Stimulated activated effector memory CD8-positive, alpha-beta T cell treated with anti-CD3 and anti-CD28 coated beads, Interleukin-12 subunit alpha, Interleukin-12 subunit beta, amount 100 ng/mL, for 72 hours (primary cell): ENCODE measurements around the gene HOXC4.
A peak's percentile ranks its signal among the peaks of the same experiment; 100 is the strongest.

Experiments
- ATAC-seq: fragments of 150-1000 bp; cut with Tn5 transposase; 2 replicates; pipeline ENCODE4 v1.10.0; 2021
- DNase-seq, 2 donors: peaks; one replicate each; pipeline ENCODE4 v3.0.0; 2021 to 2022; ENCODE audit warnings: low spot score in 2 of 2
- H3K27ac Mint-ChIP-seq: one replicate; pipeline ENCODE4 v1.8.0; 2022; ENCODE audit warnings: mild to moderate bottlenecking, mixed read lengths
- H3K36me3 Mint-ChIP-seq: one replicate; pipeline ENCODE4 v1.8.0; 2022; ENCODE audit warnings: mild to moderate bottlenecking, mixed read lengths
- H3K4me1 Mint-ChIP-seq: one replicate; pipeline ENCODE4 v1.8.0; 2022; ENCODE audit warnings: mixed read lengths
- H3K4me3 Mint-ChIP-seq: one replicate; pipeline ENCODE4 v1.8.0; 2022; ENCODE audit warnings: mild to moderate bottlenecking, mixed read lengths
- H3K9me3 Mint-ChIP-seq: one replicate; pipeline ENCODE4 v1.8.0; 2022; ENCODE audit warnings: mixed read lengths

HOXC4 gene

GRCh38 chr12:54011665-54012532 lies 41.7 kb upstream of the HOXC4 start:
- Mint-ChIP-seq H3K4me3 (peak overlapping the region; percentile 13), H3K36me3 (peaks cover 6% of the 10 kb centered on the region), H3K9me3 (no peaks in the 10 kb centered on the region), H3K4me1 (peaks cover 39% of the 10 kb centered on the region), H3K27ac (no peak overlapping the region)
- no peak for ATAC-seq
- no peak for DNase-seq

DNA sequence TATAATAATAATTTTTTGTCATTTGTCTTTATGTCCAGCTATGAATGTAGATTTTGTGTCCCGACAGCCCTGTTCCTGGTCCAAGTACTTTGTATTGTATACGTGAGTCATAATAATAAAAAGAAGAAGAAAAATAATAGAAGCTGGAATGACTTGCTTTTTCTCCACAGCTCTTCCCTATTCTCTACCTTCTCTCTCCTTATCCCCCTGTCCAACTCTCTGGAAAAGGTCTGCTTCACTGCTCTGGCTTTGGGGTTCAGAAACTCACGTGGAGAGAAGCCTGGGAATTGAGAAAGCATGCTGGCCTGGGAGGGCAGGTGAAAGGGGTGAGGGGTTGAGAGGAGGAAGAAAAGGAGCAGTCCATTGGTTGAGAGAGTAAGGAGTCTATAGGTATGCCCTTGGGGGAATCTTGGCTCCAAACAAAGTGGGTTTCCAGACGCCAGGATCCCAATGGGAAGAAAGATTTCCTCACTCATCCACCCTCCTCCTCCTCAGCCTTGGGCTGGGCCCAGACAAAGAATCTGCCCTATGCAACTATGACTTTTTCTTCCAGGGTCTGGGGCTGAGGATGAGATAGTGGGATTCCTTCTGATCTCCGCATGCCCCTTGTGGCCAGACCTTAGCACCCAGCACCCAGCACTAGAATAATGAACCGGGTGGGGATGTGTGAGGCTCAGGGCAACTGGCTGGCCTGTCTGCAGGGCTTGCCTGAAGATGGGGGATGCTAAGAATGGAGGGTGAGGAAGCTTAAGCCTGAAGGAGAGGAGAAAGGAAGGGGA lies 40.8 kb upstream of the HOXC4 start:
- no peak overlapping the region for H3K27ac Mint-ChIP-seq
- no peak for DNase-seq
- ATAC-seq = no peak
- no peaks in the 10 kb centered on the region for H3K9me3 Mint-ChIP-seq
- no peak overlapping the region for H3K4me3 Mint-ChIP-seq
- peaks cover 6% of the 10 kb centered on the region for H3K36me3 Mint-ChIP-seq
- peaks cover 48% of the 10 kb centered on the region for H3K4me1 Mint-ChIP-seq

DNA sequence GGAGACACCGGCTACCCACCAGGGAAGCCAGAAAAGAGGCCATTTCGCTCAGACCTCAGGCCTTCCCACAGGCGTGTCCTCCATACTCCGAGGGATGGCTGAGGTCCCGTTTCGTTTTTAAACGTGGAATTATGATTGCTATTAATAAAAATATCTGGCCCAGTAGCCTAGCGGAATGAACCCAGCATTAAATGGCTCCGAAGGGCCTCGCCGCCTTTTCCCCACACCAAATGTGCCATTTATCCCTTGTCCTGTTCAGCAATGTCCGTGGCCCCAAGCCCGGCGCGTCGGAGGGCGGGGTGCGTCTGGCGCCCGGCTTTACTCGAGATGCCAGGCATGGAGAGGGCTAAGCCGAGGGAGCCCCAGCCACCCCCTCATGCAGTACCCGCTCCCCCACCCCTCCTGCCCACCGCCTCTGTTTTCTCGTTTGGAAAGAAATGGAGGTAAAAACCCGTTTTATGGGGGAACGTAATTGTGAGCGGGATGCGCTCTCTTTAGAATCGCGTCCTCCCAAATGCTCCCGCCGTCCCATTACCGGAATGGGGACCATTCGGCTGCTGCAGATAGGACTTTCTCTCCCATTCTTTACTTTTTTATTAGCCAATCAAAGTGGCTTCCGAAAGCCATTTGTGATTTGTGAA lies 39.1 kb upstream of the HOXC4 start:
- no peak overlapping the region for H3K27ac Mint-ChIP-seq
- H3K36me3 Mint-ChIP-seq = peaks cover 6% of the 10 kb centered on the region
- H3K4me1 Mint-ChIP-seq = peaks cover 48% of the 10 kb centered on the region
- H3K4me3 Mint-ChIP-seq = peak overlapping the region; percentile 39
- DNase-seq (no peak), ATAC-seq (no peak)
- H3K9me3 Mint-ChIP-seq = no peaks in the 10 kb centered on the region

GRCh38 chr12:54015018-54015931 lies 38.4 kb upstream of the HOXC4 start:
- DNase-seq = no peak
- Mint-ChIP-seq H3K4me1 (peaks cover 48% of the 10 kb centered on the region), H3K9me3 (no peaks in the 10 kb centered on the region), H3K4me3 (peak overlapping the region; percentile 39), H3K27ac (no peak overlapping the region), H3K36me3 (peaks cover 6% of the 10 kb centered on the region)
- no peak for ATAC-seq

- ATAC-seq (no peak), DNase-seq (no peak)
- H3K4me3 Mint-ChIP-seq = peak overlapping the region; percentile 84
- H3K27ac Mint-ChIP-seq = no peak overlapping the region
- H3K36me3 Mint-ChIP-seq = peaks cover 6% of the 10 kb centered on the region
- H3K9me3 Mint-ChIP-seq = no peaks in the 10 kb centered on the region
- H3K4me1 Mint-ChIP-seq = peaks cover 45% of the 10 kb centered on the region
These were observed 37.6 kb upstream of the HOXC4 start for GRCh38 chr12:54016051-54016450.

- no peaks in the 10 kb centered on the region for H3K9me3 Mint-ChIP-seq
- no peak for ATAC-seq
- DNase-seq = no peak
- H3K27ac Mint-ChIP-seq = no peak overlapping the region
- peaks cover 43% of the 10 kb centered on the region for H3K4me1 Mint-ChIP-seq
- peak overlapping the region; percentile 84 for H3K4me3 Mint-ChIP-seq
- peaks cover 6% of the 10 kb centered on the region for H3K36me3 Mint-ChIP-seq
These were observed 37.1 kb upstream of the HOXC4 start for GRCh38 chr12:54016478-54016964.

DNA sequence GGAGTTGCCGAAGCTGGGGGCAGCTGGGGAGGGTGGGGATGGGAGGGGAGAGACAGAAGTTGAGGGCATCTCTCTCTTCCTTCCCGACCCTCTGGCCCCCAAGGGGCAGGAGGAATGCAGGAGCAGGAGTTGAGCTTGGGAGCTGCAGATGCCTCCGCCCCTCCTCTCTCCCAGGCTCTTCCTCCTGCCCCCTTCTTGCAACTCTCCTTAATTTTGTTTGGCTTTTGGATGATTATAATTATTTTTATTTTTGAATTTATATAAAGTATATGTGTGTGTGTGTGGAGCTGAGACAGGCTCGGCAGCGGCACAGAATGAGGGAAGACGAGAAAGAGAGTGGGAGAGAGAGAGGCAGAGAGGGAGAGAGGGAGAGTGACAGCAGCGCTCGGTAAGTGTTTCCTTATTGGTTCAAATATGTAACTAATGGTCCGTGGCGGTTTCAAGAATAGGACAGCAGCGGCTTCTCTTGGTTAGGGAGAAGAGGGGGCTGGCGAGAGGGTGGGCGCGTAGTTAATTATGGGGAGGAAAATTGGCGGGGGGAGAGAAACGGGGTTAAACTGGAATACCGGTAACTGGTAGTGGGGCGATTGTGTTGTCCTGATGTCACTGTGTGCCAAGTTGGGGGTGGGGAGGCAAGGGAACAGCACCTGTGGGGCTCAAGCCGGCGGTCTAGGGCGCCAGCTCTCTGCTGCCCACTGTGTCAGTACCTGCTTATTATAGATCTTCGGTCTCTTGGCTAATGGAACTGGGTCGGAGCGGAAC lies 36.4 kb upstream of the HOXC4 start:
- Mint-ChIP-seq H3K9me3 (no peaks in the 10 kb centered on the region), H3K27ac (peak overlapping the region; percentile 87), H3K4me1 (peaks cover 42% of the 10 kb centered on the region), H3K36me3 (peaks cover 6% of the 10 kb centered on the region), H3K4me3 (peak overlapping the region; percentile 84)
- no peak for DNase-seq
- peak; percentile 64 for ATAC-seq

DNA sequence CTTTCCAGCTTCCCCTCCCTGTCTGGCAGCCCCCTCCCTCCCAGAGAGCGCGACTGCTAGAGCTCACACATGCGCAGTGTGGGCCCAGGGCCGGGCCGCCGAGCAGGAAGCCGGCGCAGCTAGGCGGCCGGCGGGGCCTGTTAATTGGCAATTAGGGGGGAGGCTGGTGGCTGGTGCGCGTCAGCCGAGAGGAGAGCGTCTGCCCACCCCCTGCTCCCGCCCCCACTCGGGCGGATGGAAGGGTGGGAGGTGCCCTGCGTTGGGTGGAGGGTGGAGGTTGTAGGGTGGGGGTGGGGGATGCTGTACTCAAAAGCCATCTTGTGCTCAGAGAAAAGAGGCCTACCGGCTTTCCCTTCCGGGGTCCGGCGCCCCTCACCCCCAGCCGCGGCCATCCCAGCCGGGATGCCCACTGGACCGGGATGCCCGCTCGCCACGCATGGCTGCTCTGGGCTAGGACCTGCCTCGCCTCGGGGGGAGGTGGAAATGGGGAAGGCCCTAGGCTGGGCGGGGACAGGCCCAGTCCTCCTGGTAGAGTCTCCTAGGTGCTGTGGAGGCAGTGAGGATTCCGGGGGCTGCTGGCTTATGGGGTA lies 35.7 kb upstream of the HOXC4 start:
- H3K27ac Mint-ChIP-seq = peak overlapping the region; percentile 87

GRCh38 chr12:54018468-54018984 lies 35.1 kb upstream of the HOXC4 start:
- H3K4me3 Mint-ChIP-seq = peak overlapping the region; percentile 84
- H3K4me1 Mint-ChIP-seq = peaks cover 42% of the 10 kb centered on the region
- H3K9me3 Mint-ChIP-seq = no peaks in the 10 kb centered on the region
- peaks cover 6% of the 10 kb centered on the region for H3K36me3 Mint-ChIP-seq
- DNase-seq = no peak
- ATAC-seq = no peak
- peak overlapping the region; percentile 87 for H3K27ac Mint-ChIP-seq

More for the DNA sequence above, 35.7 kb upstream of the HOXC4 start:
- peak overlapping the region; percentile 84 for H3K4me3 Mint-ChIP-seq
- peaks cover 6% of the 10 kb centered on the region for H3K36me3 Mint-ChIP-seq
- peak; percentile 90 for ATAC-seq
- peaks cover 42% of the 10 kb centered on the region for H3K4me1 Mint-ChIP-seq
- DNase-seq = peak; percentile 57 to 87
- no peaks in the 10 kb centered on the region for H3K9me3 Mint-ChIP-seq

DNA sequence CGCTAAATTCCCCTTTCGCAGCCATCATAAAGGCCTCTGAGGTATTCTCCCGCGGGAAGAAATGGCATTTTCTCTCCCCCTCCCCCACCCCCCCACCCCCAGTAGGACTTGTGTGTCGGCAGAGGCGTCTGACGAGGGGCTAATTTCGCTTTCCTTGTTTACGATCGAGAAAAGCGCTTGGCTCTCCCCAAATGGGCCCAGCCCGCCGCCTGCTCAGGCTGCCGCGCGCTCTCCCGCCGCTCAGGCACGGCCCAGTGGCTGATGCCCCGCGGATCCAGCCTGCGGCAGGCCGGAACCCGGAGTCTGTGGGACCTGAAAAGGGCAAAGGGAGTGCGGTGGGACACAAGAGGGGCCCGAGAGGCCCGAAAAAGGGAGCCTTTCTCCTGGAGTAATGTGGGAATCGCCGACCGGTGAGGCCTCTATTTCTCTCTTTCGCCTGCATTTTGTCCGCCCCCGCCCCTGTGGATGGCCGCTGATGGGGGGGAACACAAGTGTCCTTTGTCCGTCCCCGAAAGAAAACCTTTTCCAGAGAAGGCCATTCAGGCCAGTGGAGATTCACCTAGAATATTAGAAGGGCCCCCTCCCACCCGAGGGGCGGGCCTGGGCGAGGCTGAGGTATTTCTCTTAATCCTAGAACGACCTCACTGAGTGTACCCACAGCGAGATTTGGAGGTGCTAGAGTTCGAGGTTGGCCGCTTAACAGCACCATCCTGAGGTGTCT lies 34.4 kb upstream of the HOXC4 start:
- Mint-ChIP-seq H3K36me3 (no peaks in the 10 kb centered on the region), H3K4me1 (peaks cover 38% of the 10 kb centered on the region), H3K4me3 (no peak overlapping the region), H3K9me3 (no peaks in the 10 kb centered on the region), H3K27ac (no peak overlapping the region)
- ATAC-seq (no peak), DNase-seq (no peak)

GRCh38 chr12:54019924-54020590 lies 33.6 kb upstream of the HOXC4 start:
- Mint-ChIP-seq H3K9me3 (no peaks in the 10 kb centered on the region), H3K4me3 (no peak overlapping the region), H3K36me3 (no peaks in the 10 kb centered on the region), H3K27ac (no peak overlapping the region), H3K4me1 (peaks cover 30% of the 10 kb centered on the region)
- ATAC-seq = no peak
- no peak for DNase-seq

- Mint-ChIP-seq H3K9me3 (no peaks in the 10 kb centered on the region), H3K27ac (no peak overlapping the region), H3K4me1 (peaks cover 29% of the 10 kb centered on the region), H3K36me3 (no peaks in the 10 kb centered on the region), H3K4me3 (no peak overlapping the region)
- ATAC-seq (no peak), DNase-seq (no peak)
These were observed 32.8 kb upstream of the HOXC4 start for GRCh38 chr12:54020591-54021405.
